ENCODE data around the gene CNPY3. TPM values are rescaled to one million over a fixed set of nuclear protein-coding genes. Genes with fewer than 3 reads are reported as not detected.

The CNPY3 gene
- total RNA-seq, 1 donor from 2014 or later, result 63.7 TPM

DNA sequence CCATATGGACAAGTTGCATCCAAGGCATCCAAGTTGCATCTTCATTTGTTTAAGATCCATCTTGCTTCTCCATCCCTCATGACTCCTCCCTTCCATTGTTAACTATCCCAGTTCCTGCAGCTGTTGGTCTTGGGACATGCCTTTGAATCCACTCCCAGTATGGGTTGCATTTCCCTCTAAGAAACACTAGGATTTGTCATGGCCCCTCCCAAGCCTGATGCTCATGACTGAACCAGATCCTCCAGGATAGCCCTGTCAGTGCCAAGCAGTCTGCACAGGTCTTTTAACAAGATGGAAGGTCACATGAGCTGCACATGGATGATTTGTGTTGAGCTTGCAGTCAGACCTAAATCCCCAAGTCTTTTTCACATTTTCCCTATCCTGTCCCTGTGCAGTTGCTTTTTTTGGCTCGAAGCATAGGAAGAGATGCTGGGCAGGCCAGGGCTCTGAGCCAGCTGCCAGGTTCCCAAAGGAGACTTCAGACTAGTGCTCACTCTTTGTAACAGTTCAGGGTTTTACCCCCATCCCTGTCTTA, 59.3 kb downstream of the CNPY3 start:
- ATAC-seq (no peak), DNase-seq (no peak)
- H3K9me3 ChIP-seq, result no peaks in the 10 kb centered on the region
- no peak overlapping the region for H3K27ac ChIP-seq
- H3K4me1 ChIP-seq, result peaks cover 38% of the 10 kb centered on the region
- TF ChIP-seq, protein P1, sequence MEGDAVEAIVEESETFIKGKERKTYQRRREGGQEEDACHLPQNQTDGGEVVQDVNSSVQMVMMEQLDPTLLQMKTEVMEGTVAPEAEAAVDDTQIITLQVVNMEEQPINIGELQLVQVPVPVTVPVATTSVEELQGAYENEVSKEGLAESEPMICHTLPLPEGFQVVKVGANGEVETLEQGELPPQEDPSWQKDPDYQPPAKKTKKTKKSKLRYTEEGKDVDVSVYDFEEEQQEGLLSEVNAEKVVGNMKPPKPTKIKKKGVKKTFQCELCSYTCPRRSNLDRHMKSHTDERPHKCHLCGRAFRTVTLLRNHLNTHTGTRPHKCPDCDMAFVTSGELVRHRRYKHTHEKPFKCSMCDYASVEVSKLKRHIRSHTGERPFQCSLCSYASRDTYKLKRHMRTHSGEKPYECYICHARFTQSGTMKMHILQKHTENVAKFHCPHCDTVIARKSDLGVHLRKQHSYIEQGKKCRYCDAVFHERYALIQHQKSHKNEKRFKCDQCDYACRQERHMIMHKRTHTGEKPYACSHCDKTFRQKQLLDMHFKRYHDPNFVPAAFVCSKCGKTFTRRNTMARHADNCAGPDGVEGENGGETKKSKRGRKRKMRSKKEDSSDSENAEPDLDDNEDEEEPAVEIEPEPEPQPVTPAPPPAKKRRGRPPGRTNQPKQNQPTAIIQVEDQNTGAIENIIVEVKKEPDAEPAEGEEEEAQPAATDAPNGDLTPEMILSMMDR (IDR thresholded peaks at IDR 0.05), result no peak
- H3K27me3 ChIP-seq, result no peaks in the 10 kb centered on the region
- intact Hi-C loops (cut with DNase I), result no loop called here
- H3K36me3 ChIP-seq, result peaks cover 27% of the 10 kb centered on the region
- no peak overlapping the region for H3K4me3 ChIP-seq

Other genes with a start within 250 kb of the CNPY3 start
- 1.2 TPM for gene PRPH2, start 206.9 kb upstream of the CNPY3 start, total RNA-seq
- gene TBCC, start 183.4 kb upstream of the CNPY3 start, total RNA-seq, result 17.8 TPM
- 21.0 TPM for gene BICRAL, start 147.4 kb upstream of the CNPY3 start, total RNA-seq
- 64.9 TPM for gene RPL7L1, start 49.9 kb upstream of the CNPY3 start, total RNA-seq
- 5.0 TPM for gene PTCRA, start 13.4 kb upstream of the CNPY3 start, total RNA-seq
- 1.4 TPM for gene GNMT, start 31.3 kb downstream of the CNPY3 start, total RNA-seq
- gene PEX6, start 49.7 kb downstream of the CNPY3 start, total RNA-seq, result 30.4 TPM
- gene PPP2R5D, start 55.1 kb downstream of the CNPY3 start, total RNA-seq, result 24.1 TPM
- 45.5 TPM for gene MEA1, start 84.5 kb downstream of the CNPY3 start, total RNA-seq
- 58.8 TPM for gene KLHDC3, start 84.8 kb downstream of the CNPY3 start, total RNA-seq
- 39.4 TPM for gene RRP36, start 92.1 kb downstream of the CNPY3 start, total RNA-seq
- gene CUL7, start 124.4 kb downstream of the CNPY3 start, total RNA-seq, result 20.1 TPM
- gene MRPL2, start 130.0 kb downstream of the CNPY3 start, total RNA-seq, result 42.4 TPM
- 32.0 TPM for gene KLC4, start 130.2 kb downstream of the CNPY3 start, total RNA-seq
- gene PTK7, start 146.8 kb downstream of the CNPY3 start, total RNA-seq, result 97.1 TPM
- 33.6 TPM for gene SRF, start 241.8 kb downstream of the CNPY3 start, total RNA-seq